ACC112 (cell line): ENCODE measurements around the gene BCL7A.
"Not testable (repeated sequence)": the region's sequence is repeated elsewhere in the genome, so short reads cannot be mapped to it uniquely, and the experiment has no call there.

ENCODE experiments used
- H2AFZ ChIP-seq: fragments of 200-600 bp; sonication (generic); one replicate; pipeline ENCODE4 v1.6.0; 2017; ENCODE audit warnings: antibody characterized with exemption, low read length; ENCODE audit not compliant: unreplicated experiment
- H3K27ac ChIP-seq: fragments of 200-600 bp; sonication (generic); 2 replicates; pipeline ENCODE4 v1.5.1; 2014; ENCODE audit warnings: low read depth, mild to moderate bottlenecking, antibody characterized with exemption, low read length, moderate library complexity
- H3K27me3 ChIP-seq: fragments of 200-600 bp; sonication (generic); 2 replicates; pipeline ENCODE4 v1.6.1; 2014; ENCODE audit warnings: mild to moderate bottlenecking, antibody characterized with exemption, low read length, moderate library complexity, mixed read lengths; ENCODE audit not compliant: insufficient read depth
- H3K36me3 ChIP-seq: fragments of 200-600 bp; sonication (generic); 2 replicates; pipeline ENCODE4 v1.6.1; 2016; ENCODE audit warnings: mild to moderate bottlenecking, antibody characterized with exemption, low read length, moderate library complexity, mixed read lengths; ENCODE audit not compliant: insufficient read depth
- H3K4me1 ChIP-seq: fragments of 200-600 bp; sonication (generic); one replicate; pipeline ENCODE4 v1.6.1; 2016; ENCODE audit warnings: low read length, mixed read lengths; ENCODE audit not compliant: insufficient read depth, unreplicated experiment, control insufficient read depth
- H3K4me3 ChIP-seq: fragments of 200-600 bp; sonication (generic); 2 replicates; pipeline ENCODE4 v1.5.1; 2014; ENCODE audit warnings: mild to moderate bottlenecking, low read depth, low read length
- H3K79me2 ChIP-seq: fragments of 200-600 bp; sonication (generic); one replicate; pipeline ENCODE4 v1.6.0; 2016; ENCODE audit warnings: low read length; ENCODE audit not compliant: control insufficient read depth, unreplicated experiment, insufficient read depth

The BCL7A gene

GRCh38 chr12:122029620-122030423 lies 8.1 kb downstream of the BCL7A start:
- H3K36me3 ChIP-seq = no peaks in the 10 kb centered on the region
- H3K4me1 ChIP-seq = no peaks in the 10 kb centered on the region
- peaks cover 6% of the 10 kb centered on the region for H3K79me2 ChIP-seq
- H3K4me3 ChIP-seq = no peak overlapping the region
- no peaks in the 10 kb centered on the region for H3K27me3 ChIP-seq
- no peak overlapping the region for H3K27ac ChIP-seq
- no peak overlapping the region for H2AFZ ChIP-seq

DNA sequence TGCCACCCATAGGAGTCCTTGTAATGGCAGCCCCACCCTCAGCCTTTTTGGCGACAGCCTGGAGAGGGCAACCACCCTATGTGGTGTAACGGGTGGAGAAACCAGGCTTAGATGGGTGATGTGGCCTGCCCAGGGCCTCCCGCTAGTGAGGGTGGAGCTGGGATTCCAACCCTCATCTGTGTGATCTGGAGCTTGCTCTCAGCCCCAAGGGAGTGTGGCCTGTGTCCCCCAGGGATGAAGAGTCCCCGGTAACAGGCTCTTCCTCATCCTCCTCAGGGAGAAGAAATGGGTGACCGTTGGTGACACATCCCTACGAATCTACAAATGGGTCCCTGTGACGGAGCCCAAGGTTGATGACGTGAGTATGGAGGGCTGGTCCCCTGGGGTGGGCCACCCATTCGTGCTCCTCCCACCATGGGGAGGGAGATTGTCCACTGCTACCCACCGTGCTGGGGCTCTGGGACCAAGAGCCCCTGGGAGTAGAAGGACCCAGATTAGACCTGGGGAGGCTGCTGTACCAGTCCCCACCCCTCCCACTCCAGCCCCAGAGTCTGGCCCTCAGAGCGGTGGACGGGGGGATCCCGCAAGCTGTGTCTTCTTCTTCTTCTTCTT lies 8.8 kb downstream of the BCL7A start:
- H2AFZ ChIP-seq = no peak overlapping the region
- H3K4me3 ChIP-seq = no peak overlapping the region
- H3K79me2 ChIP-seq = peaks cover 6% of the 10 kb centered on the region
- no peak overlapping the region for H3K27ac ChIP-seq
- H3K36me3 ChIP-seq = no peaks in the 10 kb centered on the region
- H3K27me3 ChIP-seq = no peaks in the 10 kb centered on the region
- H3K4me1 ChIP-seq = no peaks in the 10 kb centered on the region

DNA sequence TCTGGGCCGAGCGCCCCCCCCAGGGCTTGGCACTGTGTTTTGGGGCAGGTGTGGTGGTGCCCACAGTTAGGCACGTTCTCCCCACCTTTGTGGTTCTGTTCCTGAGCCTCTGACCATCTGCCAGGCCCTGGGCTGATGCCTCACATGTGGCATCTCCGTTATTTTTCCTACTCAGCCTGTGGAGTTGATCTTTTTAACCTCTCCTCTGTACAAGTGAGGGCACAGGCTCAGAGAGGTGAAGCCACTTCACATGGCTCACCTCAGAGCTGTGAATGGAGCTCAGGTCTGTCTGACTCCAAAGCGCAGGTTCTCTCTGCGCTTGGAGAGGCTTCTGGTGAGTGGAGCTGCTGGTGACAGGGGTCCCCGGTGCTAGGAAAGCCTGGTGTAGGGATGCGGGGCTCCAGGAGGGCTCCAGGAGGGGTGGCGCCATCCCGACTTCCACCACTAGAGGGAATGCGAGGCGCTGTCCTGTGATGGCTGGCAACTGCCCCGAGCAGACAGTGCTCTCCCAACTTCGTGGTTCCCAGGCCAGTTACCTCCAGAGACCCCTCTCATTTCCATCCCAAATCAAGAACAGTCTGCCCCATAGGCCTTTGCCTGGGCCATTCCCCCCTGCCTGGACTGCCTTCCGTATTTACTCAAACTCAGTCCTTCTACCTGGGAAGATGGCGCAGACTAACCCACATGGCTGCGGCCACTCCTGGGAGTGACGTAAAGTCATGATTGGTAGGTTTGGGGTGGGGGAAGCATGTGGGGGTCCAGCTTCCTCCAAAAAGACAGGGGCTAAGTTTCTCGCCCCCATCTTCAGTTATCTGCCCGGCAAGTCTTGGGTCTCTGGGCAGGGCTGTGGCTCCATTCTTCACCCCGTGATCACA lies 9.9 kb downstream of the BCL7A start:
- Histone ChIP-seq H3K36me3 (no peaks in the 10 kb centered on the region), H3K79me2 (peaks cover 2% of the 10 kb centered on the region), H2AFZ (no peak overlapping the region), H3K4me1 (no peaks in the 10 kb centered on the region), H3K4me3 (no peak overlapping the region), H3K27me3 (no peaks in the 10 kb centered on the region), H3K27ac (no peak overlapping the region)

DNA sequence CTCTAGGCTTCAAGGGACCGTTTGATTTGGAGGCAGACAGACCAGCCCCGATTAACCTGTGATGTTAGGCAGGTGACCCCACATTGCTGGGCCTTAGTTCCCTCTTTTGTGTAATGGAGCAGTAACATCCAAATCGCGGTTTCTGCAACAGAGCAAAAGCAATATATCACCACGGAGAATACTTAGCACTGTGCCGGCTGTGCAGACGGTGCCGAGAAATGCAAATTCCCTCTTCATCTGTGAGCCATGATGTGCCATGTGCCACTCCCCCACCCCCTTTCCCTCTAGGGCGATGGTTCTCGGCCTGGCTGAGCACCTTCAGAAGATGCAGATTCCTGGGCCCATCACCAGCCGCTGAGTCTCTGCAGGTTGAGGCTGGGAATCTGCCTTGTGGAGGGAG lies 10.9 kb downstream of the BCL7A start:
- no peak overlapping the region for H3K27ac ChIP-seq
- H3K27me3 ChIP-seq = no peaks in the 10 kb centered on the region
- no peaks in the 10 kb centered on the region for H3K79me2 ChIP-seq
- H2AFZ ChIP-seq = no peak overlapping the region
- no peak overlapping the region for H3K4me3 ChIP-seq
- H3K4me1 ChIP-seq = no peaks in the 10 kb centered on the region
- no peaks in the 10 kb centered on the region for H3K36me3 ChIP-seq

GRCh38 chr12:122035292-122035691 lies 13.6 kb downstream of the BCL7A start:
- Histone ChIP-seq H3K79me2 (no peaks in the 10 kb centered on the region), H3K4me3 (no peak overlapping the region), H3K27ac (no peak overlapping the region), H3K27me3 (no peaks in the 10 kb centered on the region), H2AFZ (no peak overlapping the region), H3K36me3 (no peaks in the 10 kb centered on the region), H3K4me1 (no peaks in the 10 kb centered on the region)

DNA sequence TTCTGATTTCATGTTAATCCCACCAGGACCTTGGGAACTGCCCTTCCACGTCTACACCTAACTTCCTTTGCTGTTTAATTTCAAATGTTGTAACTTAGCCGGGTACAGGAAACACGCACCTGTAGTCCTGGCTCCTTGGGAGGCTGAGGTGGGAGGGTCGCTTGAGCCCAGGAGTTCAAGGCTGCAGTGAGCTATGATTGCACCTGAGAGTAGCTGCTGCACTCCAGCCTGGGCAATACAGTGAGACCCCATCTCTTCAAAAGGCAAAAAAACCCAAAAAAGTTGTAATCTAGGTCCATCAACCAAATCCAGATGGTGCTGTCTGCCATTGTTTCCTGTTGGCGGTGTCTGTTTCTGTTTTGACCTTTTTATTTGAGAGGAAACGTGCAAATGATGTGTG lies 14.5 kb downstream of the BCL7A start:
- Histone ChIP-seq H2AFZ (no peak overlapping the region), H3K4me1 (no peaks in the 10 kb centered on the region), H3K27ac (no peak overlapping the region), H3K4me3 (no peak overlapping the region), H3K27me3 (no peaks in the 10 kb centered on the region), H3K36me3 (no peaks in the 10 kb centered on the region), H3K79me2 (no peaks in the 10 kb centered on the region)

- Histone ChIP-seq H3K79me2 (no peaks in the 10 kb centered on the region), H3K4me3 (no peak overlapping the region), H3K4me1 (no peaks in the 10 kb centered on the region), H3K27me3 (no peaks in the 10 kb centered on the region), H3K36me3 (peaks cover 7% of the 10 kb centered on the region; the same call in 1 of the 2 replicates), H2AFZ (no peak overlapping the region), H3K27ac (no peak overlapping the region)
Measured at GRCh38 chr12:122040579-122041386, 19.1 kb downstream of the BCL7A start.

DNA sequence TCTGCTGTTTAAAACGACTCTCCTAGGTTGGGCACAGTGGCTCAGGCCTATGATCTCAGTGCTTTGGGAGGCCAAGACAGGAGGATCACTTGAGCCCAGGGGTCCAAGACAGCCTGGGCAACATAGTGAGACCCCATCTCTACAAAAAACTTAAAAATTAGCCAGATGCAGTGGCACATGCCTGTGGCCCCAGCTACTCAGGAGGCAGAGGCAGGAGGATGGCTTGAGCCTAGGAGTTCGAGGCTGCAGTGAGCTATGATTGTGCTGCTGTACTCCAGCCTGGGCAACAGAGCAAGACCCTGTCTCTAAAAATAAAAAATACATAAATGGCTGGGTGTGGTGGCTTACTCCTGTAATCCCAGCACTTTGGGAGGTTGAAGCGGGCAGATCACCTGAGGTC lies 19.8 kb downstream of the BCL7A start:
- not testable (repeated sequence) for H2AFZ ChIP-seq, H3K36me3 ChIP-seq, H3K4me1 ChIP-seq, H3K79me2 ChIP-seq, H3K27ac ChIP-seq, H3K27me3 ChIP-seq, H3K4me3 ChIP-seq

GRCh38 chr12:122042910-122043309 lies 21.2 kb downstream of the BCL7A start:
- H2AFZ ChIP-seq = no peak overlapping the region
- peaks cover 7% of the 10 kb centered on the region; the same call in 1 of the 2 replicates for H3K36me3 ChIP-seq
- H3K27ac ChIP-seq = no peak overlapping the region
- no peaks in the 10 kb centered on the region for H3K4me1 ChIP-seq
- no peak overlapping the region for H3K4me3 ChIP-seq
- no peaks in the 10 kb centered on the region for H3K27me3 ChIP-seq
- H3K79me2 ChIP-seq = no peaks in the 10 kb centered on the region

DNA sequence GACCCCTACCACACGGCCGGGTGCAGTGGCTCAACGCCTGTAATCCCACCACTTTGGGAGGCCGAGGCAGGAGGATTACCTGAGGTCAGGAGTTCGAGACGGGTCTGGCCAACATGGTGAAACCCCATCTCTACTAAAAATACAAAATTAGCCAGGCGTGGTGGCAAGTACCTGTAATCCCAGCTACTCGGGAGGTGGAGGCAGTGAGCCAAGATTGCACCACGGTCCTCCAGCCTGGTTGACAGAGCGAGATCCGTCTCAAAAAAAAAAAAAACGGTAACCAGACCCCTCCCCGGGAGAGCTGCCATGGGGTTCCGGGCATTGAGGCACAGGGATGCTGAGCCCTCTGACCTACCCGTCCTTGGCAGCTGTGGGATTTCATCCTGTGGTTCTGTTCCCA lies 21.8 kb downstream of the BCL7A start:
- Histone ChIP-seq H3K27ac (no peak overlapping the region), H2AFZ (no peak overlapping the region), H3K4me1 (no peaks in the 10 kb centered on the region), H3K79me2 (no peaks in the 10 kb centered on the region), H3K4me3 (no peak overlapping the region), H3K27me3 (no peaks in the 10 kb centered on the region), H3K36me3 (peaks cover 7% of the 10 kb centered on the region; the same call in 1 of the 2 replicates)
